HG03575 (cell line): ENCODE measurements around the gene SRL.
"Not testable (repeated sequence)": the region's sequence is repeated elsewhere in the genome, so short reads cannot be mapped to it uniquely, and the experiment has no call there.

Experiments
- ATAC-seq: cut with Tn5 transposase; IDR thresholded peaks from one replicate; pipeline ENCODE4 v1.9.1; 2021; ENCODE audit not compliant: unreplicated experiment, insufficient number of reproducible peaks, low FRiP score; ENCODE audit errors: extremely low read depth

SRL gene

DNA sequence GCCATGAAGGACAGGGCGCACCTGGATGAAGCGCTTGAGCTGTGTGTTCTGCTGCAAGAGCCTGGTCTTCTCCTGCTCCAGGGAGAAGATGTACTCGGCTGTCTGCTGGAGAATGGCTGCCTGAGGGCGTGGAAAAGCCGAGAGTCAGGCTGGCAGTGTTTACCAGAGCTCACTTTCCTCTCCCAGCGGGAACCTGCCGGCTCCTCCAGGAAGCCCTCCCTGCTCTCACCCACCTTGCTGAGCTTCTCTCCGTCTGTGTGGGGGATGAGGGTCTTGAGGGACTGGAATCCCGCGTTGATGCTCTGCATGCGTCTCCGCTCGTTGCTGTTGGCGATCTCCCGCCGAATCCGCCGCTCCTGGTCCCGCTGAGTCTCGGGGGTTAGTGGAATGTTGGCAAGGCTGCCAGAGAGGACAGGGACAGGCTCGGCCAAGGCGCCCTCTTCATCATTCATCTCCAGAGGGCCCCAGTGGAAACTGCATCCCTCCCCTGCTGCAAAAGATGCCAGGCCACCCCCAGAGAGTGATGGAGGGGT, 20.5 kb upstream of the SRL start:
- ATAC-seq = no peak

DNA sequence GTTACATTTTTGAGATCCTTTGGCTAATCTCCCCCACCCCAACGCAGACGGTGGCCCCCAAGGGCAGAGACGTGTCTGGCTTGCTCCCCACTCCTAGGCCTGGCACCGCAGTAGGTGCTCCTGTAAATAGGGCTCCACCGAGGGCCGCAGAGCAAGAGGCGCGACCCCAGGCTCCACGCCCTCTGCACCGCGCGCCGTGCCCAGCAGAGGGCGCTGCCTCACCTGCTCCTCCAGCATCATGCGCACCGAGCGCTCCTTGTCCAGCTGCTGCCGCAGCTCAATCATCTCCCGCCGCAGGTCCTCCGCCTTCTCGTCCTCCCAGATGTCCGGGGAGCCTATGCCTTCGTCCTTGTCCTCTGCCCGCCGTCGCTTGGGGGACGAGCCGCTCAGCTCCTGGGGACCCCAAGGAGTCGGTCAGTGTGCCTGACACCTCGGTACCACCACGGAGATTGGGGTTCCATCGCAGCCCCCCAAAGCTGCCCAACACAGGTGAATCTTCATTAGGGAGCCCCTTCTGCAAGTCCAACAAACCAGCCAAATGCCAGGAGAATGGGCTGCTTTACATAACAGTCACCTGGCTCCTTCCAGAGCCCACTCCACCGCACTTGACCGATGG, 19.8 kb upstream of the SRL start:
- no peak for ATAC-seq

DNA sequence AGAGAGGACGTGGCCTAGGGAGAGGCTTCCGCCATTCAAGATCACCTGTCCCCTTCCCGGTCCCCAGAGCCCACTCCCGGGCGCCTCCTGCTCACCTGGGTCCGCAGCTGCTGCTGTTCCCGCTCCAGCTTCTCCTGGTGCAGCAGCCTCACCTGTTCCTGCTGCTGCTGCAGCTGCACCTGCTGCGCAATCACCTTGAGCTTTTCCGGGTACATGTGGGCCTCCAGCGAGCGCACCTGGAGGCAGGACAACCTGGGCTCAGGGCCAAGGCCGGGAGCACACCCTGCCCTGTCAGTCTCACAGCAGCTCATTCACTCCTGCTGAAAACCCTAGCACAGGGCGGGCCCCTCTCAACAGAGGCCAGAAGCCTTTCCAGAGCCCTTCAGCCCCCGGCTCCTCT, 18.5 kb upstream of the SRL start:
- no peak for ATAC-seq

DNA sequence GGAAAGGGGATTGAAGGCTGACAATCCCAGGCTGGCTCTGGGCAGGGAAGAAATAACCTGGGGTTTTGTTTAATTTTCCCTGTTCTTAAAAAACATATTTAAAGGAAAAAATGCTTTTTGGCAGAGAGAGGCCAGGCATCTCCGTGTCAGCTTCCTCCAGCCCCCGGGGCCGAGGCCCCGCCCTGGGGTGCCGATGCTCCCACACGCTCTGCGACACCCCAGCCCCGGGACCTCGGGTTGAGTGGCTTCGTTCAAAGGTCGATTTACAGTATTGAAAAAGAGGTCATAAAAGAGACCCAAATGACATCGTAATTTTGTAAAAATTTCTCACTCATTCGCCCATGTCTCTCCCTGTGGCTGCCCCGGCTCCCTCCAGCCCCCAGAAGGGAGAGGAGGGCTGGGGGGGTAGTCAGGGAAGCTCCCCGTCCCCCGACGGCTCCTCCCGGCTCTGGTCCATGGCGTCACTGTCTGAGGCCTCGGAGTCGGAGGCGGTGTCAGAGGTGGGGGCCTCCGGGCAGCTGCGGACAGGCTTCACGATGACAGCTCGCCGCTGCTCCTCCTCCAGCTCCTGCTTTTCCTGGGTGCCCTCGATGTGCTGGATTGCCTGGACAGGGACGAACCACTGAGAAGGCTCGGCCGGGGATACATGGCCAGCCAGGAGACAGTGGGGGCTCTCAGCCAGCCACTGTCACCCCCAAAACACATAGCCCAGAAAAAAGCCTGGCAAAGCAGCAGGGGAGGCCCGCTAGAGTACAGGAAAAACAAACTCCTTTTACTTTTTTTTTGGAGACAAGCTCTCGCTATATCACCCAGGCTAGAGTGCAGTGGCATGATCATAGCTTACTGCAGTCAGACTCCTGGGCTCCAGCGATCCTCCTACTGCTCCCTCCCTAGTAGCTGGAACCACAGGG, 16.0 kb upstream of the SRL start:
- ATAC-seq = no peak

DNA sequence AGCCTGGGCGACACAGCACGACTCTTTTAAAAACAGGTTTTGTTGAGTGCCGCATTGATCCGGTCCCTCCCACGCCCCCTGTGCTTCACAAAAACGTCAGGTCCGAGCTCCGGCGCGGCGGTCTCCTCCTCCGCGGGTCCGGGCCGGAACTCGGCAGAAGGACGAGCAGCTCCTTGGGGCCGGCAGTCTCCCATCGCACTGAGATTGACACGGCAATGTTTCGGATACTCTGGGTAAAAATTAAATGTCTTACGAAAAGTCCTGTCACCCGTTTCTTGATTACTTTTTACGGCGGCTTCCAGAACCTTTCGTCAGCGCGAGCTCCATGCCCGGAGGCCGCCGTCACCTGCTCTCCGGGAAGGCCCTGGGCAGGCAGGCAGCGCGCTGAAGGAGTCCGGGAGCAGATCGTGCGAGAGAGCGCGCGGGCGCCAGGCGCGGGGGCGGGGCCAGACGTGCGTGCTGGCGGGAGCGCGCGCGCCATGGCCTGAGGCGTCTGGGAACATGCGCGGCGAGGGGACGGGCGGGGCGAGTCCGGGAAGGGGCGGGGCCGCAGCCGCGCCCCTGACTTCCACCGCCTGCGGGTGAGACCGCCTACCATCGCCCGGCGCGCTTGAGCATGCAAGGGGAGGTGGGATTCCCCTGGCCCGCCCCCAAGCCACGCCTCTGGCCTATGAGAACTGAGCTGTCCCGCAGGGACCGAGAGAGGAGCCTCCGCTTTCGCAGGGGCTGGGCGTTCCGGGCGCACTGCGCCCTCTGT, 11.7 kb upstream of the SRL start:
- ATAC-seq = peak; percentile 70

DNA sequence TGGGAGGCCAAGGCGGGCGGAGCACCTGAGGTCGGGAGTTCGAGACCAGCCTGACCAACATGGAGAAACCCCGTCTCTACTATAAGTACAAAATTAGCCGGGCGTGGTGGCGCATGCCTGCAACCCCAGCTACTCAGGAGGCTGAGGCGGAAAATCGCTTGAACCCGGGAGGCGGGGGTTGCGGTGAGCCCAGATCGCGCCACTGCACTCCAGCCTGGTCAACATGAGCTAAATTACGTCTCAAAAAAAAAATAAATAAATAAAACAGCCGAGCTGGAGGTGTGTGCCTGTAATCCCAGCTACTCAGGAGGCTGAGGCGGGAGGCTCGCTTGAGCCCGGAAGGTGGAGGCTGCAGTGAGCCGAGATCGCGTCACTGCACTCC, 11.1 kb upstream of the SRL start:
- ATAC-seq = not testable (repeated sequence)

DNA sequence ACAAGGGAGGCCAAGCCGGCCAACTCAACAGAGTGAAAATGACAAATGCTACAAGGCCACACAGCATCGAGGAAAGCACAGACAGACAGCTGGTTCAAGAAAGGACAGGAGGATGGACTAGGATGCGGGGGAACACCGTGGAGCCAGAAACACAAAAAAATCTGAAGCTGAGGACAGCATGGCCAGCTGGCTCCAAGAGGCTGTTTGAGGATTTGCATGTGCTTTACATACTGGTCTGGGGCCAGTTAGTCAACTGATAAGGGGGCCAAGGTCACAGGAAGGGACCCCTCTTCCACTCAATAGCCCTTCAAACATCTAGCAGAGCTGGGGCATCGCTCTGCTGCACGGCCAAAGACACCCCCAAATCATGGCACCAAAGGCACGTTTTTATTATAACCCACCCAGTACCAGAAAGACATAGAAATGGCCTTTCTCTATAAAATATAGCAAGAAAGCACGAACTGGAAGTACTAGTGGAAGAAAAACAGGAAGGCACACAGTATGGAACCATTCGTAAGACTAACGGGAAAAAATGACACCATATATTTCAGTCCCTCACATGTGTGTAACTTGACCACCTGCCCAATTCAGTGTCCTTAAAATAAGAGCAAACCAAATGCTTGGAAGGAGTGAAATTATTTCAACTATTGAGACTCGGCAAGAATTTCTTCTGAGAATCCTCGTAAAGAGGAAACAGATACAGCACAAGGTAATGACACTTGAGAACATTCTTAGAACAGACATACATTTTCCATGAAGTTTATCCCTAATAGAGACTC, 7.8 kb upstream of the SRL start:
- no peak for ATAC-seq

DNA sequence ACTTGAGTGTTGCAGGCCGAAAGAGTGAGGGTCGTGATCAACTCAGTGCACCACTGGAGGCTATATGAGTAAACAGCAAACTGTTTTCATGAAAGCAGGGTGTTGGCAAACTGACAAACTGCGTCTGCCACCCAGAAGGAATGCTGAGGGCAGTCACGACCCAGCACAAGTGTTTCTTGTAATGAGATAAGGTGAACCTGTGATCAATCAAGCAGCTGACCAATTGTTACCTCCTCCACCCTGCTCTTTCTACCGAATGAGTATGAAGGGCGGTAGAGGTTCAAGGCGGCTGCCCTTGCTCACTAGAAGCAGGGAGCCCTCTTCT, 5.5 kb upstream of the SRL start:
- ATAC-seq = no peak

DNA sequence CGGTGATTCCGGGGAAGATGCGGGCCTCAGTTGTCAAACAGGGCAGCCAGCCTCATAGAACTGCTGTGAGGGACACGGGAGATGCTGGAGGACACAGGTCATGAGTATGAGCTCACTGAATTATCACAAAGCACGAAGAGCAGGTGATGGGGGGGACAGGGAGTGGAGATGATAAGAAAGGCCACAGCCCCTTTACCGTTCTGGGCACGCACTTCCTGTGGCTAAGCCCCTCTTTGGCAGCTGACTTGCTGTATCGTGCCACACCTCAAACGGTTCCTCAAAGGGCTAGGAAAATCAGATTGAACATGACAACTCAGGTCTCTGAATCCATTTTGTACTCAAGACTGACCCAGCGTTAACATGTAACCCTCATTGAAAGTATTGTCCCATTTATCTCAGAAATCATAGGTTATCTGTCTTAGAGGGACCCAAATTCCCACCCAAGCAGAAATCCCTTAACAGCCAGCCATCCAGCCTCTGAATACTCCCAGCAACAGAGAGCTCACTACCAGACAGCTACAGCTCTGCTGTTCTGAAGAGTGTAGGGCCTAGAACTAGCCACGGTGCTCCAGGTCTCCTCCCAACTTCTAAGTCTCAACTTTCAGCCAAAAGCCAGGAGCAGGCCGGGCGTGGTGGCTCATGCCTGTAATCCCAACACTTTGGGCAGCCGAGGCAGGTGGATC, 5.0 kb upstream of the SRL start:
- ATAC-seq = no peak

DNA sequence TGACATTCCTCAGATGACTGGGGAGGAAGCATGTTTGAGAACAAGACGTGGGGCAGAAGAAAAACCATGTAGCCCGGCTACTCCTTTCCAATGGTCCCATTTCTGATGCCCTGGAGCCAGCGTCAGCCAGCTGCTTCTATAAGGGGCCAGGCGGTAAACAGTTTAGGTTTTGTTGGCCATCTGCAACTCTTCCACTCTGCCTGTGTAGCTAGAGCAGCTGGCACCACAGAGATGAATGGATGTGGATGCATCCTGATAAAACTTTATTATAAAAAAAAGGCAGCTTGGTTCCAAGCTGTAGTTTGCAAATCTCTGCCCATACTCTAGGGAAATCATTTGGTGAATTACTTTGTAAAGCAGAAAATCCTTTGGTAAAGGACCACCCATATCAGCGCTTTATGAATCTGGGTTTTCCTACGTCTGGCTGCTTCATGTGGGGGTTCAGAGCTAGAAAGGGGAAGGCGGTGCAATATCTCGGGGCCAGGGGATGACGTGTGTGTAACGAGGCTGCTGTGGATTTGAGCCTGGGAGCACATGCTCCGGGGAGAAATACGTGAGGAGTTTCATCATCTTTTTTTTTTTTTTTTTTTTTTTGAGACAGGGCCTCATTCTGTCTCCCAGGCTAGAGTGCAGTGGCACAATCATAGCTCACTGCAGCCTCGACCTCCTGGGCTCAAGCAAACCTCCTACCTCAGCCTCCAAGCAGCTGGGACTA, 3.4 kb upstream of the SRL start:
- no peak for ATAC-seq

DNA sequence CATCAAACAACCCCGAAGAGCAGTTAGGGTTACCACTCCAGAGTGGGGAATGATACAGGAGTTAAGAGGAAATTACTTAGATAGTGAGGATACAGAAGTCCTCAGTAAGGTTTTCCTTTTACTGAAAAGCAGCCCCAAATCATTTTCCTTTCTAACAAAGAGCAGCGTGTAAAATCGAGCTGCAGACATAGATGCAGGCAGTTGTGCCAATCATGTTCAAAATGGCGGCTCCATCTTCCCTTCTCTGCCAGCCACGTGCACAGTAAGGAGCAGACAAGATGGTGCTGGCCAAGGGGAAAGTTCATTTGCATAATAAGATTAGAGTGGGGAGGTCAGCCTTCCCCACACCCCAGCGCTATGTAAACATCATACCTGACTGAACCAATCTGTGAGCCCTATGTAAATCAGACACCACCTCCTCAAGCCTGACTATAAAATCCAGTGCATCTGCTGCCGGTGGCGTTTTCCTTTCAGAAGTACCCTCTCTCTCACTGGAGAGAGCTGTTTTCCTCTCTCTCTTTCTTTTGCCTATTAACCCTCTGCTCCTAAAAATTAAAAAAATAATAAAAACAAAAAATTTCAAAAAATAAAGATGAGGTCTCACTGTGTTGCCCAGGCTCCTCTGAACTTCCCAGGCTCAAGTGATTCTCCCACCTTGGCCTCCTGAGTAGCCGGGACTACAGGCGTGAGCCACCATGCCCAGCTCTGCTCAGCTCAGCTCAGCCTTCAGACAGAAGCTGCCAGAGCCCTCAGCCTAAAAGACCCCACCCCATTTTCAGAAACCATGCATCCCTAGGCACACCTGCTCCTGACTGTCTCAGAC, 2.6 kb upstream of the SRL start:
- ATAC-seq = no peak

DNA sequence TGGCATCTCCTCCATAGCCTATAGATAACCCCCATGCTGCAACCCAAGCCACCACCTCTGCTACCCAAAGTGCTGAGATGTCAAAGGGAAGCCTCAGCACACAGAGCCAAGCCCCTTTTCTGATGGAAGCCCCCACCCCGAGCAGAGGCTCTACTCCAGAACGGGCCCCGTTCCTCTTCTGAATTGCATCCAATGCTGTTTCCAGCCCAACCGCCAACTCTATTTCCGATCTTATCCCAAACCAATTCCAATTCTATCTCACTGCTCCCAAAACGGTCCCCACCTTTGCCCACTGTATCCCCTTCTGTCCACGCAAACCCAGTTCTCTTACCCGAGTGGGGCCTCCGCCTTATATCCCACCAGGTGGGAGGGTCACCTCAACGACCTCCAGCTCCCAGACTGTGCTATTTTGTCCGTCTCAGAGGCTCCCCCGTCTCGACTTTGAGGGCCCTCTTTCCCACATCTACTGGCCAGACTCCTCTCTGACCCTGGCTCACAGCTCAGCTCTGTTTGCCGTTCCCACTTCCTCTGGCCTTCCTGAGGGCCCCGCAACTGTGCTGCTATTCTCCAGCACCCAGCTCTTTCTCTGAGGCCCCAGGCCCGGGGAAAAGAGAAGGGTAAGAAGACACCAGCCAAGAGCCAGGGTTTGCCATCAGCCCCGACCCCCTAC, 487 bp downstream of the SRL start:
- ATAC-seq = no peak

DNA sequence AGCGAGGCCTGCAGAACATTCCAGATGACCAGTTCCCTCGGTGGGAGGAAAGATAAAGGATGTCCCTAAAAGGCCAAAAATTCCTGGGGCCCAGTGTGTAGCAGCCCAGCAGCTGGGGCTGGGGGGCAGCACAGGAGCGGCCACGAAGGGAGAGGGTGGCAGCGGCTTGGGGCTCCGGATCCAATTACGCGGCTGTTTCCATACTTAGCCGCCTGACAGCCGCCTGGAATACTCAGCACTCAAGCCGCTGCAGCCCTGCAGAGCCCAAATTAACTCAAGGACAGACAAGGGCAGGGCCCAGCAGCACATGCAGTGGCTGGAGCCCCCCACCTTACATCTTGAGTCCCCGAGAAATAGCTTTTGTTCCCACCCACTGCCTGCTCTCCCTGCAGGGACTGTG, 1.3 kb downstream of the SRL start:
- no peak for ATAC-seq

DNA sequence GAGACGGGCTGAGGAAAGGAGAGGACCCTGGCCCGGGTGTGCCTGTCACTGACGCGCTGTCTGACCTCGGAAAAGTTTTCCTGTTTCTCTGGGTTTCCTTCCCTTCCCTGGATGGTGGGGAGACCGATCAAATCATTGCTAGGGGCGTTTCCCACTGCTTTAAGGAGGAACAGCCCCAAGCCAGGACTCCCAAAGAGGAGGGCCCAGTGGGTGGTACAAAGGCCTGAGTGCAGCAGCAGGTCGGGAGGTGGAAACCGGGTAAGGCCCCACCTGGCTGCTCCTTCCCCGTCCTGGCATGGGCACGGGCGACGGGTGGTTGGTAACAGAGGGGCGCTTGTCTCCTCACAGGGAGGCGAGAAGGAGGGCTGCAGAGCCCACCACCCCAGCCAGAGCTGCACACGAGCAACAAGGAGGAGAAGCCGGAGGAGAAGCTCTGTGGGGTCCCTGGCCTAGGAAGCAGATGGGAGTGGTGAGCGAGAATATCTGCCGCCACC, 2.2 kb downstream of the SRL start:
- no peak for ATAC-seq

DNA sequence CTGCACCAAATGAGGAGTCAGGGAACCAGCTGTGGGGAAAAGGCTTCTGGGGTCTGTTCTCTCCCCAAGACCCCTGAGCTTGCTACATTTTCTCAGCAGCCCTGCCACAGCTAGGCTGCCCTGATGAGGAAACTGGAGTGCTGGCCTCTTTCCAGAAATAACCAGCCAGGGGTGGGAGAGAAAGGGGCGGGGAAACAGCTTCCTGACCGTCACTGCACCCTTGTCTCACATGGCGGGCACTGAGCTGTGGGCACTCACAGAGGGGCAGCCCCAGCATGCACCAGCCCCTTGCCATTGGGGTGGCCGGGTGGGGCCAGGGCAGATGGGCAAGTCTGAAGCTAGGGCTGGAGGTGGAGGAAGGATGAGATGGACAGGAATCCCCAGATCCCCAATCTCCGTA, 2.9 kb downstream of the SRL start:
- no peak for ATAC-seq

DNA sequence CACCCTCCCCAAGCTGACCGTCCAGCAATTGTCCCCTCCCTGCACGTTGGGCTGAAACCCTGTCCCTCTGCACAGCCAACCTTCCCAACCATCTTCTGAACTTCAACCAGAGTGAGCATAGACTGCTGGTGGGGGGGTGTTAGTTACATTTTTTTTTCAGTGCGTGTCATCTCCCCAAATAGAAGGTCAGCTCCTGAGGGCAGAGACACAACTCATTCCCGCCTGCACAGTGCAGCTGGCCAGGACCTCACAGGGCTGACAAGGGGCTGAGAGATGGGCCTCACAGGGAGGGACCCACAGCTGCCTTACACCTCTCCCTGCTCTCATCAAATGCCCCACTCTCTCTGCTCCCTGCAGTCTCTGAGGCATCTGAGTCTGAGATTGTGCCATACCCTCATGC, 8.4 kb downstream of the SRL start:
- ATAC-seq = no peak
